Hematopoietic multipotent progenitor cell treated with erythropoietin and hydrocortisone succinate and interleukin-3 and kit ligand, for 15 days (in vitro differentiated cells): ENCODE results near the gene FAAP100.

ENCODE experiments used
- DNase-seq: peaks from one replicate; pipeline ENCODE4 v3.0.0-alpha.2; 2015; ENCODE audit warnings: low spot score

Gene FAAP100

DNA sequence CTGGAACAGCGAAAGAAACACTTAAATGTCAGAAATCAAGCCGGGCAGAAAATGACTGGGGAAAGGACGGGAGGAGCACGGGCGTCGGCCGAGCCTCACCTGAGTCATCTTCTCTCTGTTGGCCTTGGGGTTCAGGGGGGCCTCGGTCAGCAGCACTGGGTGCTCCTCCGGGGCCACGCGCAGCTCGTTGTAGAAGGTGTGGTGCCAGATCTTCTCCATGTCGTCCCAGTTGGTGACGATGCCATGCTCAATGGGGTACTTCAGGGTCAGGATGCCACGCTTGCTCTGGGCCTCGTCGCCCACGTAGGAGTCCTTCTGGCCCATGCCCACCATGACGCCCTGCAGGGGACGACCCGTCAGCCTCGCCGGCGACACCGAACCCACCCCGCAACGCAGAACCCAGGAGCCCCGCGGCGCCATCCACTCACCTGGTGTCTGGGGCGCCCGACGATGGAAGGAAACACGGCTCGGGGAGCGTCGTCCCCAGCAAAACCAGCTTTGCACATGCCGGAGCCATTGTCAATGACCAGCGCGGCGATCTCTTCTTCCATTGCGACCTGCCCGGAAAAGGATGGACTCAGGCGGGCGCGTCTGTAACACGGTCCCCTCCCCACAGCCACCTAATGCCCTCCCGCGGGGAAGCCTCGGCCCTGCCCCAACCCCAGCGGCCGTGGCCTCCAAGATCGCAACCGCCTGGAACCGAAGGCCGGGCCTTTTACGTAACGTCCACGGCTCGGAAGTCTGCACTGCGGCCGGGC, 40.2 kb downstream of the FAAP100 start:
- no peak for DNase-seq

DNA sequence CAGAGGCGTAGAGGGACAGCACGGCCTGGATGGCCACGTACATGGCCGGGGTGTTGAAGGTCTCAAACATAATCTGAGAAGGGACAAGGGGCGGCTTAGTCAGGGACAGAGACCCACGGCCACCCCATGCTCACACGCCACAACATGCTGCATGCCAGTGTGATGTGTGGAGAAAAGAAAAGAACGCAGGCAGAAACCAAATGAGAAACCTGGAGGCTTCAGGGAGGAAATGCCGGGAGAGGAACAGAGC, 40.7 kb downstream of the FAAP100 start:
- DNase-seq = no peak

DNA sequence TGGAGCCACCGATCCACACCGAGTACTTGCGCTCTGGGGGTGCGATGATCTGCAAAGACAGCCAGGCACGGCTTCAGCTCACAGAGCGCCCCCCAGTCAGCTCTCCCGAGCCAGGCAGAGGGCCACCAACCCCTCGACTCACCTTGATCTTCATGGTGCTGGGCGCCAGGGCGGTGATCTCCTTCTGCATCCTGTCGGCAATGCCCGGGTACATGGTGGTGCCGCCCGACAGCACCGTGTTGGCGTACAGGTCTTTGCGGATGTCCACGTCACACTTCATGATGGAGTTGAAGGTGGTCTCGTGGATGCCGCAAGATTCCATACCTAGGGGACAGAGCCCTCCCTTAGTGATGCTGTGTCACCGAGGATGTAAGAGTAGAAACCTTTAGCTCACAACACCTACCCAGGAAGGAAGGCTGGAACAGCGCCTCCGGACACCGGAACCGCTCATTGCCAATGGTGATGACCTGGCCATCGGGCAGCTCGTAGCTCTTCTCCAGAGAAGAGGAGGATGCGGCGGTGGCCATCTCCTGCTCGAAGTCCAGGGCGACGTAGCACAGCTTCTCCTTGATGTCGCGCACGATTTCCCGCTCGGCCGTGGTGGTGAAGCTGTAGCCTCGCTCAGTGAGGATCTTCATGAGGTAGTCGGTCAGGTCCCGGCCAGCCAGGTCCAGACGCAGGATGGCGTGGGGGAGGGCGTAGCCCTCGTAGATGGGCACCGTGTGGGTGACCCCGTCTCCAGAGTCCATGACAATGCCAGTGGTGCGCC, 41.2 kb downstream of the FAAP100 start:
- DNase-seq = no peak

DNA sequence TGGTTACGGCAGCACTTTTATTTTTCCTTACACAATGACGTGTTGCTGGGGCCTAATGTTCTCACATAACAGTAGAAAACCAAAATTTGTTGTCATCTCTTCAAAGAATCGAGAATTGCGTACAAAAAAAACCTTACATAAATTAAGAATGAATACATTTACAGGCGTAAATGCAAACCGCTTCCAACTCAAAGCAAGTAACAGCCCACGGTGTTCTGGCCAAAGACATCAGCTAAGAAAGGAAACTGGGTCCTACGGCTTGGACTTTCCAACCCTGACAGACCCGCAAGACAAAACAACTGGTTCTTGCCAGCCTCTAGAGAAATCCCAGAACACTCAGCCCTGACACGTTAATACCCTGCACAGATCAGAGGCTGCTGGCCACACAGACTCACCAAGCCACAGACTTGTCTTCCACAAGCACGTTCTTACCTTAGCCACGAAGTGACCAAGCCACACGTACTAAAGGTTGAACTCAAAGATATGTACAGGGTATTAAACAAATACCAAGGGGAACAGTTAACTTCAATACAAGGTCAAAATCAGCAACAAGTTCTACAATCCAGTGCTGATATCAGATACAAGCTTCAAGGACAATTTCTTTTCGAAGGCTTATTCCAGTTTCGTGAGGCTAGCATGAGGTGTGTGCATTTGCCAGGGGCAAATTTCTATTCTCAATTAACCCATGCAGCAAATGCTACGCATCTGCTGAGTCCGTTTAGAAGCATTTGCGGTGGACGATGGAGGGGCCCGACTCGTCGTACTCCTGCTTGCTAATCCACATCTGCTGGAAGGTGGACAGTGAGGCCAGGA, 42.0 kb downstream of the FAAP100 start:
- no peak for DNase-seq

DNA sequence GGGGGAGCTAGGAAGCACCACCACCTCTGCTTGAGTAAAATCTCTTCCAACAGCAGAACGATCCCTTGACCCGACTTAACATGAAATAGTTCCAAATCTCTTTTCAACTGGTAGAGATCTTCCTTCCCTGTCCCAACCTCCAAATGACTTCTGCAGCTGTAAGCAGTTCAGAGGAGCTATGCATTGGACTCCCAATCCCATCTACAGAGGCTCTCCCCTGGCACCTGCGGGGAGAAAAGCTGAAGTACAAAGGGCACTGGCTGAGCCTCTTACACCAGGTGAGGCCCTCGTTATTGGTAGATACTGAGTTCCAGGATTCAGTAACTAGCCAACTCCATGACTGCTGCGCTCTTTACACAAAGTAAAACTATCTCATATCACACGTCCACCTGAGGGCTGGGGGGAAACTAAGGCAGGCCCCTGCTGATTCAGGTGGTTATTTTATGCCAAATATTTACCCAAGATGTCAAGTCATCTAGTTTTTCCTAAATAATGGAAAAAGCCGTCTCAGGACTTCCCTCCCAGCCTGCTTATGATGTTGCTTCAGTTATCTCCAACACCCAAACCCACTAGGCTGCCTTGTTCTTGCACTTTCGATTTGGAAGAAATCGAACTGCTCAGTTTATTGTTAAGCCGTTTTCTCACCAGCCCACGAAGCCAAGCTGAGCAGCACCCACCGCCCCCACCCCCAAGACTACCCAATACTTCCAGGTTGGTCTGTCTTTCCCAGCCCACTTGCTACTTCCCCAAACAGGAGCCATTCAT, 42.8 kb downstream of the FAAP100 start:
- no peak for DNase-seq

DNA sequence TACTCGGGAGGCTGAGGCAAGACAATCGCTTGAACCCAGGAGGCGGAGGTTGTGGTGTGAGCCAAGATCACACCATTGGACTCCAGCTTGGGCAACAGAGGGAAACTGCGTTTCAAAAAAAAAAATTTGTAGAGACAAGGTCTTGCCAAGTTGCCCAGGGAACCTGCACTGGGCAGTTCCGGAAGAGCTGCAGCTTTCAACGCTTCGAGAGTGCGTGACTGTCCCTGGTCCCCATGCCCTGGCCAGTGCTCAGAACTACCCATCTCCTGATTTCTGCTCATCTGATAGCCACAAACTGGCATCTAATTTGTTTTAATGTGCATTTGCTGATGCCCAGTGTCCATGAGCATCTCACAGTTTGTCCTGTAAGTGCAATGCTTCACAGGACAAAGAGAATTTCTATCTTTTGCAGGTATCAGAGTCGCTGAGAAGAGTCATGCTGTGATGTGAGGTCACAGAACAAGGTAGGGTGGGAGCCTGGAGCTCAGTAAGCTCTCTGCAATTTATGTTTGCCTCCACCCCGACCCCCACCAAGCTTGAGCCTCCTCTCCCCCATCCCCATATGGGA, 43.4 kb downstream of the FAAP100 start:
- DNase-seq = no peak

DNA sequence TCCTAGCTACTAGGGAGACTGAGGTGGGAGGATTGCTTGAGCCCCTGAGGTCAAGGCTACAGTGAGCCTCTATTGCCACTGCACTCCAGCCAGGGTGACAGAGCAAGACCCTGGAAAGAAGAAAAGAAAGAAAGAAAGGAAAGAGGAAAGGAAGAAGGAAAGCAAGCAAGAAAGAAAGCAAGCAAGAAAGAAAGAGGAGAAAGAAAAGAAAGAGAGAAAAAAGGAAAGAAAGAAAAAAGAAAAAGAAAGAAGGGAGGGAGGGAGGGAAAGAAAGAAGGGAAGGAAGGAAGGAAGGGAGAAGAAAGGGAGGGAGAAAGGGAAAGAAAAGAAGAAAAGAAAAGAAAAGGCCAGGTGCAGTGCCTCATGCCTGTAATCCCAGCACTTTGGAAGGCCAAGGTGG, 48.5 kb downstream of the FAAP100 start:
- no peak for DNase-seq

DNA sequence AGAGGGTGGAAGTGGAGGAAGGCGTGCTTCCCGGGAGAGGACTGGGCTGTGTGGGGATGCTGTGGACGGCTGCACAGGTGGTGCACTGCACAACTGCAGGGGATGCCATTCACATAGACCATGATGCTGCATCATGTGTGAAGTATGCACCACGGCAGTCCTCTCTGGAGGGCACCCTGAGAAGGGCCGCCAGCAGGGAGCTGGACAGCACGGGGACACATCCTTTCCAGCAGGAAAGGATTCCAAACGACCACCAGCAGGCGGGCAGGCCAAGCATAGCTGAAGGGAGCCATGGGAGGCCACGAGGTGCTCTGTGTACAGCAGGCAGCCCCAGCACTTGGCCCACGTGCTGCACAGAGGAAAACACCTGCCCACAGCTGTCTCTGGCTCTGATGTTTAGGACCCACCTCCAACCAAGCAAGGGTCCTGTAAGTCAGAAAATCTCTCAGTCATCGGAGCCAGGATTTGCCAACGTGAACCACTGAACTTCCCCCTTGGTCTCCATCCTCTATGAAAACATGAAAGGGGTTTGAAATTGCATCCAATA, 49.6 kb downstream of the FAAP100 start:
- no peak for DNase-seq

DNA sequence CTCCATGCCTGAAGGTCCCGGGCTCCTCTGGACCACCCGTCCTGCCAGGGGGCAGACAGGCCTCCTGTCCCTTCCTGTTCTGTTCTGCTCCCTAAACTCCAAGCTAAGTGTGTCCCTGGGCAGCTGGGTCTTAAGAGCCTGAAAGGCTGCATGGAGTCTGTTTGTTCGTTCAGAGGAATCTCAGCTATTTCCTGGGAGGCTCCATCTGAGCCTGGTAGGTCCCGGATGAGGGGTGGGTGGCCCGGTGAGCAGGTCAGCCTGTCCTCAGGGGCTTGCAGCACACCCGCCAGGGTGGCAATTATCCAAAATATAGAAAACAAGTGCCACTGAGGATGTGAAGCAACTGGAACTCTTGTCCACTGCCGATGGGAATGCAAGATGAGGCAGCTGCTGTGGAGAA, 52.1 kb downstream of the FAAP100 start:
- DNase-seq = no peak

DNA sequence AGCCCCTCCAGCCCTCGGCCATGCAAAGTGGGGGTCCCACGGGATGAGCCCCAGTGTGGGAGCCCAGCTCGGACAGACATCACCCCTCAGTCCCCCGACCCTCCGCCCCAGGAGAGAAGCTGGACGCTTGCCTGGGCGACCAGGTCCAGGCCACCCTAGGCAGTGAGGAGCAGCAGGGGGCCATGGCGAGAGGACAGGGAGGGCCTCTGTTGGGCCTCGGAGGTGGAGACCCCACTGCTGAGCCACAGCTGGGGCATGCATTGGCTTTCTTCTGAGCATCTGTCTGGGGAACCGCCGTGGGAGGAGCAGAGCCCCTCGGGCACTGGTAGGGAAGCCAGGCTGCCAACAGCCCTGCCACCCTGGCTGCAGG, 52.6 kb downstream of the FAAP100 start:
- no peak for DNase-seq

DNA sequence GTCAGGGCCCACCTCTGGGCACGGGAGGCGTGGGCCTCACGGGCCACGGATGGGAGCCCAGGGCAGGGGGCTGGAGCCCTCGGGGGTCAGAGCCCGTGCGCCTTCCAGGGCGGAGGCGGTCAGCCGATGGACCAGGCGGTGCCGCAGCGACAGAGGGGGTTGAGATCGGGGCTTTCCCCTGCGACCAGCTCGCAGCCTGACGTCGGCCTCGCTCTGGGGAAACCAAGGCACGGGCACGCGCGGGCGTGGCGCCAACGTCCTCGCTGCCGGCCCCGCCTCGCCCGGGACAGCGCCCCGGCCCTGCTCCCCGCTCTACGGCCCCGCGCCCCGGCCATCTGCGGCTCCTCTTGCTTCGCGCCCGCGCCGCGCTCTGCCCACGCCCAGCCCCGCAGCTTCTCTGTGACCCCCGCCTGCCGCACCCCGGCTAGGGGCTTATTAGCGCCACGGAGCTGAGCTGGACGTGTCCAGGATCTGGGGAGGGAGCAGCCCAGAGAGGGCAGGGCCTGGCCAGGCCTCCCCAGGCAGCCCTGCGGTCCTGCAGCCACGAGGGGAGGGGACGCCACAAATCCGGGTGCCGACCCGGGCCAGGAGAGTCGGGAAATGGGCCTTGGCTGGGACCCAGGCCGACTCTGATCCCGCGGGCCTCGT, 53.1 kb downstream of the FAAP100 start:
- DNase-seq = no peak

DNA sequence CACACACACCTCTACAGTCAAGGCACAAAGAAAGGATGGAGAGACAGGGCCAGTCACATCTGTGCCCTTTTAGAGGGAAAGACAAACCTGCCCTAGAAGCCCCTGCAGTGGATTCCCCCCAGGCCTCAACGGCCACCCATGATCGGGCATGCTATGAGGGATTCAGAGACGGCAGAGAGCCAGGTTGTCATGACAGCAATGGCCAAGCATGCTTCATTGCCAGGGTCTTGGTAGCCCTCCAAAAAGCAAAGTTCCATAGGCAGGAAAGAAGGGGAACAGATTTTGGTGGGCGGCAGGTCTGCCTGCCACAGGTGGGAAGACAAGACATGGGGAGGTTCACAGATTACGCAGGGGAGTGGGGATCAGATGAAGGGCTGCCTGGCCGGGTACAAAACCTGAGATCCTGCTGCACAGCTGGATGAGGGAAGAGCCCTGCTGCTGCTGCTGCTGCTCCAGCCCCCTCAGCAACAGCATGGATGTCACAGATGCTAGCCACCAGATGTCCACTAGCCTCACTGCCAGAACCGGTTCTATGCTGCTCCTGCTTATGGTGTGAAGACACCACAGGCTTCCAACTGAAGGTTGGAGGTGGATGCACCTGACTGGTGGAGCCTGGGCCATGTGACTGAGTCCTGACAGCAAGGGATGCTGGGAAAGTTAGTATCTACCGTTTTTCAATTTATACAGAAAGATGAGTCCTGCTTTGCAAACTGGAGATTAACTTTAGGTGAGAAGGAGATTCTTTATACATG, 57.4 kb downstream of the FAAP100 start:
- no peak for DNase-seq

DNA sequence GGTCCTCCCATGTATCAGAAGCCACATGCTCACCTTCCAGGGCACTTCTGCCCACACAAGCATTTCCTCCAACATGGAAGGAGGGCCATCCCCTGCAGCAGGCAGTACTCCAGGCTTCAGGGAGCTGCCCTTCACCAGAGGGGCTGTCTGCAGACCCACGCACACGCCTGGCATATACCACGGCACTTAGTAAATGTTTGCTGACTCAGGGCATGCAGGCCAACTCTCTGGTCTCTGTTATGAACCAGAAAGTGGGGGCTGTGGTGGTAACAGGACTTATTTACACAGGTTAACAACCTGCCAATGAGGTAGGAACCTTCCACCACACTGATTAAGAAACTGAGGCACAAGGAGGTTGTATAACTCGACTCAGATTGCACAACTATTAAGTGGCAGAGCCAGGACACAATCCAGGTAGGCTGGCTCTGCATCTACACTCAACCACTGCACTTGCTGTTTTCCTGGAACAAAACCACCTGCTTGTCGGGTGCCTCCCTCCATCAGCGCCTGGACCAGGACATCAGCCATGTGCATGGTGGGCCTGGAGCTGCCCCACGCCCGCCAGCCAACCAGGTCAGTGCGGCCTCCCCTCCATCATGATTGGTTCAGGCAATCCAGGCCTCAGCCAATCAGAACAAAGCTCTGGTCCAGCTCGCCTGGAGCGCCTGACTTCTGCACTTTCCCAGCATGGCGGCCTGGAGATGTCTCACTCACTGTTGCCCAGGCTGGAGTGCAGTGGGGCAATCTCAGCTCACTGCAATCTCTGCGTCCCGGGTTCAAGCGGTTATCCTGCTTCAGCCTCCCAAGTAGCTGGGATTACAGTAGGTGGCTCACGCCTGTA, 58.7 kb downstream of the FAAP100 start:
- no peak for DNase-seq

DNA sequence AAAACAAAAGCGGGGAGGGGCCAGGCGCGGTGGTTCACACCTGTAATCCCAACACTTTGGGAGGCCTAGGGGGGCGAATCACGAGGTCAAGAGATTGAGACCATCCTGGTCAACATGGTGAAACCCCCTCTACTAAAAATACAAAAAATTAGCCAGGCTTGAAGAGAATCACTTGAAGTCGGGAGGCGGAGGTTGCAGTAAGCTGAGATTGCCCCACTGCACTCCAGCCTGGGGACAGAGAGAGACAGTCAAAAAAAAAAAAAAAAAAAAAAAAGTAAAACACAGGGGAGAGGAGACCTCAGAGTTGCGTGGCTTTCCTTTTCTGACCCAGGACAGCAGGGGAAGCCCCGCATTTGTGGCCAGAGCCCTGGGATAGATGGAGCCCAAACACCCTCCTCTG, 59.4 kb downstream of the FAAP100 start:
- no peak for DNase-seq

DNA sequence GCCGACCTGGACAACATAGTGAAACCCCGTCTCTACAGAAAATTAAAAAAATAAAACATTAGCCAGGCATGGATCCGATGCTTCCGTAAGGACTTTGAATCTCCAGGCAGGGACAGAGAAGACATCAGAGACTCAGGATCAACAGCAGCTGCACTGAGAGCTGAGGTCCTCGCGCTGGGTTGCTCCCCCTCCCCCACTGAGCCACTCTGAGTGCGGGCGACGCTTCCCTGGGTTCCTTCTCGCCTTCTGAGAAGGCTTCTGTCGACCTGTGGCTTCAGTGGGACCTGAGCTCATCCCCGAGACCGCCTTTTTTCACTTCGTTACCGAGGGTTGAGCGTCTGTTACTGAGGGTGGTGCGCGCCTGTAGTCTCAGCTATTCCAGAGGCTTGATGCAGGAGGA, 60.0 kb downstream of the FAAP100 start:
- DNase-seq = no peak

DNA sequence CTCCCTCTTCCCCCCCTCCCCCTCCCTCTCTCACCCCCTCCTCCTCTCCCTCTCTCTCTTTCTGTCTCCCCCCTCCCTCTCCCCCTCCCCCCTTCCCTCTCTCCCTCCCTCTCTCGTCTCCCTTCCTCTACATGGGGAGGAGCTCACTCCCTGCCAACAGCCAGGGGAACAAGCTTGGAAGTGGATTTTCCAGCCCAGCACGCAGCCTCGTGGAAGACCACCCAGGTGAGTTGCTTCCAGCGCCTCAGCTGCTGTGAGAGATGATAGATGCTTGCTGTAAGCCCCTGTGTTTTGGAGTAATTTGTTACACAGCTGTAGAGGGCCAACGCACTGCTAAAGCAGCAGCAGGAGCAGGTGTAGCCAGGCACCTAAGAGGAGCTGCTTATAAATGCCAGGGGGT, 60.4 kb downstream of the FAAP100 start:
- no peak for DNase-seq

DNA sequence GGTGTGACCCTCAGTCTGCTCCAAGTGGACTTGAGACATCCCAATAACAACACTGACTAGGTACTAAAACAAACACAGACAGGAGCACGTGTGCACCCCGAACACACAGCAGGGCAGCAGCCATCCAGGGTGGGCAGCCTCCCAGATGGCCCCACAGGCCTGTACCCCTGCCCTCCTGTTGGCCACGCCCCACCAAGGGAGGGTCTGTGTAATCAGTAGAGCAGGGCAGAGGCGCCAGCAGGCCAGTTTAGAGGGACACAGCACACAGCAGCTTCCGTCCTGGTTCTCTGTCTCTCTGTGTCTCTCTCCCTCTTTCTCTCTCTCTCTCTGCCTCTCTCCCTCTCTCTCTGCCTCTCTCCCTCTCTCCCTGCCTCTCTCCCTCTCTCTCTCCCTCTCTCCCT, 61.0 kb downstream of the FAAP100 start:
- DNase-seq = no peak

DNA sequence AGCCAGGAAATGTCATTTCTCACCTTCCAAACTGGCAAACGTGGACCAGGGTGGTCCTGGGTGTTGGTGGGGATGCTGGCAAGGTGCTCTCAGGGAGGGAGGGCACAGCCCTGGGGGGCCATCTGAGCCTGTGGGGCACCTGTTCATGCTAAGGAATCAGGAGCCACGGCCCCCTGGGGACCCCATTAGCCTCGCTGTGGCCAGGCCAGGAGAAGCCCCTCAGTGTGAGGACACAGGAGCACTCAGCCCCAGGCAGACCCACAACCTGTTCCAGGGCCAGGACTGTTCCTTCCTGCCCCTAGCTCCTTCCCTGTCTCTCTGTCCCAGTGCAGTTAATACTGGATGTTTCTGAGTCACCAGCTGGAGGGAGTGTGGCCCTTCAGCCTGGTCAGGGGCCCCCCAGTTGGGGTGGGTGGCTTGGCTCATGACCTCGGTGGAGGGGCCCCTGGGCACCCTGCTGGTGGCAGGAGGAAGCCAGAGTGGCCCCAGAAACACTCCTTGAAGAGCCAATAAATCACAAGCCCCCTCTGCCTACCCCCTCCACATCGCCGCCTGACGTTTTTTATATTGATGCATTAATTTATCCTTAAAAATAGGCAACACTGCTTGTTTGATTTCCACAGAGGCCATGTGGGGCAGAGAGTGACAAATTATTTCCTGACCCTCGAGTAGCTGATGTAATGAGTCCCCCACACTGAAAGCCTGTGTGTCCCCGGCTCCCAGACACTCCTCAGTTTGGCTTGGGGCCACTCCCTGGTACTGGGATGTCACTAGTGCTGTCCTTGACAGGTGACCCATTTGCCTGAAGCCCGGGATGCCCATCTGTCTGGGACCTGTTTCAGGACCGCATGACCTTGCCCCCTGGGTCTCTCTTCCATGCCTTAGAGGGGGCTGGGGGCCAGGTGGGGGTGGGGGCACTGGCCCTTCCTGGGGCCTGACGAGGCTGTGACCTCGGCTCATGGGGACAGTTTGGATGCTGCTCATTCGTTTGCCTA, 61.9 kb downstream of the FAAP100 start:
- no peak for DNase-seq
